ENCODE measurements around the gene BST1.
"Not testable (repeated sequence)": the region's sequence is repeated elsewhere in the genome, so short reads cannot be mapped to it uniquely, and the experiment has no call there.

The BST1 gene

DNA sequence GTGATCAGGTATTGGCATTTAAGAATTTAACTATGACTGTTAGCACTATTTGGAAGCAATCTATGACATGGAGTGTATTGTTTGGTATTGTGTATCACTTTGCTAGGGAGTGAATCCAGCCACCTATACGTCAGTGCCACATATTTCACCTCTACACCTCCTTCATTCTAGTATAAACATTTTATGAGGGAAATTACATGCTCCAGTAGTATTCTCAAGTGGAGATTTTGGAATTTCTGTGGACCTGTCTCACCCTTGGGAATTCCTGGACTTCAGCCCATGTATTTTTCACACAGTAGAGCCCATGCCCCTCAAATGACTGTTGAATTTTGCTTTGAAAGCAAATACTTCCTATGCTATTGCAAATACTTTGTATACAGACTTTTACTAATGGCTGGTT is 11.3 kb downstream of the BST1 start:
- DNase-seq, result no peak

DNA sequence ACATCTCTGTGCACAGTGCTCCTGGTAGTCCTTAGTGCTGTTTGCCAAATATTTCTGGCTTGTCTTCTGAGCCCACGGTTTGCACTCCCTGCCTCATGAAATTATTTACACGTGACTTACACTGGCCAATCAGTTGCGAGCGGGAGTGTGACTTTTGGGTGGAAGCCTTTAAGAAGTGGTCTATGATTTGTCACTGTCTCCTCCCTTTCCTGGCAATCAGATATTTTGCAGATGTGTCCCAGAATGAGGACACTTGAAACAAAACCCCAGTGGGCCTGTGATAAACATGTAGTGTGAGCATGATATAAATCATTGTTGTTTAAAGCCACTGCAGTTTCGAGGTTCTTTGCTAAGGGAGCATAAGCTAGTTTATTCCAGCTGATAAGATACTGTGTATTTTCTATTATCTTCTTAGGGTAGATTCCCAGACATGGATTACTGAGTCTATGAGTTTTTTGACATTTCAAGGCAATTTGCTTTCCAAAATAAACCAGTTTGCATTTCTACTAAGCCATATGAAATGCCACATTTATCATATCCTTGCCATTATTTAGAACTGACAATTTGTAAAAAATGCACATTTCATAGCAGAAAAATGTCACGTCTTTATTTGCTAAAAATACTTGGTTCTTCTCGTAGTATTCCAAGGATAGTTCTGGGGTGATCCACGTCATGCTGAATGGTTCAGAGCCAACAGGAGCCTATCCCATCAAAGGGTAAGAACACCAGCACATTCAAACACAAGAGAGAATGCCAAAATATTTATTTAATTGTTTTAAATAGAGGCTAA is 12.0 kb downstream of the BST1 start:
- DNase-seq, result no peak

DNA sequence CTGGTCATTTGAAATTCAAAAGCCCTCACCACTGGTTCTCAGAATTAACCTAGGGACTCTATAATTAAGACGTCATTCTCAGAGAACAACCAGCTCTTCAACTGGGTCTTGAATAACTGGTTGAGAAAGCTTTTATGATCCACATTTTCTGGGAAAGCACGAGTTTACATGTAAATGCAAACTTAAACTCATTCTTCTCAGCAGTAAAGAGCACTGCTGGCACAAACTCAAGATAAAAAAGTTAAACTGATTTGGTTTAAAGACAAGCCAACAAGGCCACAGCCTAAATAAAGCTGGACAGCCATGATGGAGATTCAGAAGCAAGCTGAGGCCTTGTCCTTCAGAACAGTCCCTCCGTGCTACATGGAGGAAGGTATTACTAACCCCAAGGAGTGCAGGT is 13.2 kb downstream of the BST1 start:
- DNase-seq, result no peak

DNA sequence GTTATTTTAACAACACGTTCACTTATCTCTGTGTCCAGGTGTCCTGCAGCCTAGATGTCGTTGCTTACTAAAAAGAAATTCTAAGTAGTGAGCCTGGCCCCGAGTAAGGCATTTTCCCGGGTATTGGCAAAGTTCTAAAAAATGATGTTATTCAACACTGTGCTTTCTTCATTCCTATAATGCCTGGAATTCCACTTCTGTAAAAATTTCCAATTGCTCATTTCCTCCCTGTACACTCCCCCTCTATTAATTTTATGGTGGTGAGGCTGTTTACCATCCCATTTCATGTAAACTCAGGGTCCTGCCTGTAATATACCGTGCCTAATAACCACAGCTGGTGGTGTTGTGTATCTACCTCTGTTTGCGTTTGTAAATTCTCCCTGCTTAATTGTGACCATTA is 14.2 kb downstream of the BST1 start:
- DNase-seq, result no peak

DNA sequence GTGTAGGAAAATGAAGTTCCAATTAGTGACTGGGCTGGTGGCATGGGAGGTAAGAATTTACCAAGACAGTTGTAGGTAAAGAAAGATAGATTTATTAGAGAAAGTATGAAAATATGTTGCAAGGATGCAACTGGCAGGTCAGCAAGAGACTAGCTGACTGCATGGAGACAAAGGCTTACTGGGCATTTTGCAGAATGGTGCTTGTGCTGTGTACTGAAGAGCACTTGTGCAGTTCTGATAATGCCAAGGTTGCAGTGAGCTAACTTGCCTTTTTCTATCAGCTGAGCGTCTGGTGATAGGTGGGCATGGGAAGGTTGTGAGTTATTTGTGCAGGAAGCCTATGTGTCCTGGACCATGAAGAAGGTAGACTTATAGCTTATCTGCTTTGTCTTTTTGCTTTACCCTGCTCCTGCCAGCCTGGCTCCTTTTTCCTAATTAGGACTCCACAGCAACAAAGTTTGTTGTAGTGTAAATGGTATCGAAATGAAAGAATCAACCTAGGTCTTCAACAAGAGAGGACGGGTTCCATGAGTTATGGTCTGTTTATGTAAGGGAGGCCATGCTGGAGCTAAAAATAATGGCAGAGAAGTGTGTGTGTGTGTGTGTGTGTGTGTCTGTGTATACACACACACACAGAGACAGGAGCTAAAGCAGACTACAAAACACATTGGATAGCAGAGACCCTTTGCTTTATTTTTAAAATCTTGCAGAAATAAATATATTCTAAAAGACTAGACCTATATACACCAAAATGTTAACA is 15.0 kb downstream of the BST1 start:
- no peak for DNase-seq

DNA sequence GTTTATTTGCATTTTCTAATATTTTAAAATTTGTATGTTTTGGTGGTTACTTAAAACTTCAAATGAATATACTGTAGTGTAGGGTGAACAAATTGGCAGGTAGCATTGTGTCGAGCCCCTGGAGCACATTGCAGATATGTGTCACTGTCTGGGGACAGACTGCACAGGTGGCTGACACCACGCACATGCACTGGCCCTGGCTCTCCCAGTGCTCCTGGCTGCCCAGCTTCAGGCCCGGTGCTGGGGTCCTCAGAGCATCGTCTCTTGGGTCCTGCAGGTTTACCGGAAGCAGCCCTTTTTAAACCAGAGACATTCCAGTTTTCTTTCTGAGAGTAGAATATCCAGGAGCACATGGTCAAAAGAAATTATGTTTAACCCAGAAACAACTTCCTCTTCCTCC is 15.6 kb downstream of the BST1 start:
- no peak for DNase-seq

DNA sequence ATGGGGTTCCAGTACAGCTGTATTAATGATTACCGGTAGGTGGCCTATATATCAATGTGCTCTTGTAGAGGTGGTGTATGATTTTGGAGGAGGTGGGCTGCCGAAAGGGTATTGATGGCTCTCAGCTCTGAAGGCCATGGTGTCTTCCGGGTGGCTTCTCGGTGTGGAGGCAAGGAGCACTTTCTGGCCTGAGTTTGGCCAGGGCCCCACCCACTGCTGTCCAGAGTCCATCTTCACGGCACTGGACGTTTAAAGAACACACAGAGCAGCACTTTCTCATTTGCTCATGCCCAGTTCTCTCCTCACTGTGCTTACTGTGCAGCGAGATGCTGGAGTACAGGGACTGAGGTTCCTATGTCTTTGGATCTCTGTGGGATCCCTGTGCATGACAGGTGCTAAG is 16.1 kb downstream of the BST1 start:
- no peak for DNase-seq

DNA sequence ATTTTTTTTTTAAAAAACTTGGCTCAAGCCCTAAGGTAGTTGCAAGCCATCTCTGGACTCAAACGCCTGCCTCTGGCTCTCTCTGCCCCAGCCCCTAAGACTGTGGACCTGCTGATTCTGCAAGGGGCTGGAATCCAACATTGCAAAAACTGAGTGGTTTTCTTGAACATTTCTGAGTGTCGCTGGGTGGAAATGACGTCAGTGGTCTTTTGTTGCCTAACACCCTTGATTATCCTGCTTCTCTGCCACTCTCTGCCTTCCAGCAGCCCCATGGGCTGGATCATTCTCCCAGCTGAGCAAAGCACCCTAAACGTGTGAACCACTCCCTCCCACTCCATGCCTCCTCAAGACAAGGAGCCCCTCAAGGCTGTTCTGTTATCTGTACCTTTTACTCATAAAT is 16.6 kb downstream of the BST1 start:
- DNase-seq, result no peak

DNA sequence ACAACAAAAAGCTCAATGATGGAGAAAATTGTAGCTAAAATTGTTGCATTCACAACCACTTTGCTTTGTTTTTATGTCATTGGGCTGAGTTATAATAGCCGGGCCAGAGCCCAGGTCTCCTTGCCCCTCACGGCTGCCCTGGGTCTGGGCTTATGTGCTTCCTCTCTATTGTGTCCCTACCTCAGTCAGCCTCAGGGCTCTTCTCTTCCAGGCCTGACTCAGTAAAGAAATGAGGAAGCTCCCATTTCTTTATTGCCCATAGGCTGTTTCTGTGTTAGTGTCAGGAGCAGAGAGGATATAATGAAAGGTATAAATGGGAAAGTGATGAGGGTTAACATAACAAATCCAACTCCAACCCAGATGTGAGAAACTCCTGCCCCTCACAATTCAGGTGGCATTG is 18.0 kb downstream of the BST1 start:
- no peak for DNase-seq

DNA sequence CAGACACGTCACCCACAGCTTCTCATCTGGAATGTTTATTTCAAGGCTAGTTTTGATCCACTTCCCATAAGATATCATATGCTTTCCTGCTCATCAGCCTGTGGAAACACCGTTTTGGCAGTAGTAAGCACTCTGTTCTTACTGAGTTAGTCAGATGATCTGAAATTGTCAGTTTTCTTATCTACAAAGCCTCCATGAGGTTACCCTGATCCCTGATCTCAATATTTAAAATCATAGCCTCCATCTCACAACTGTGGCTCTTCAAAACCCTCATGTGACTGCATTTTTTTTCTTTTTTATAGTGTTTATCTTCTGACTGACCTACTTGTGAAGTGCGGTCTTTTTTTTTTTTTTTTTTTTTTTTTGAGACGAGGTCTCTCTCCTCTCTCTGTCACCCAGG is 22.7 kb downstream of the BST1 start:
- DNase-seq, result no peak

DNA sequence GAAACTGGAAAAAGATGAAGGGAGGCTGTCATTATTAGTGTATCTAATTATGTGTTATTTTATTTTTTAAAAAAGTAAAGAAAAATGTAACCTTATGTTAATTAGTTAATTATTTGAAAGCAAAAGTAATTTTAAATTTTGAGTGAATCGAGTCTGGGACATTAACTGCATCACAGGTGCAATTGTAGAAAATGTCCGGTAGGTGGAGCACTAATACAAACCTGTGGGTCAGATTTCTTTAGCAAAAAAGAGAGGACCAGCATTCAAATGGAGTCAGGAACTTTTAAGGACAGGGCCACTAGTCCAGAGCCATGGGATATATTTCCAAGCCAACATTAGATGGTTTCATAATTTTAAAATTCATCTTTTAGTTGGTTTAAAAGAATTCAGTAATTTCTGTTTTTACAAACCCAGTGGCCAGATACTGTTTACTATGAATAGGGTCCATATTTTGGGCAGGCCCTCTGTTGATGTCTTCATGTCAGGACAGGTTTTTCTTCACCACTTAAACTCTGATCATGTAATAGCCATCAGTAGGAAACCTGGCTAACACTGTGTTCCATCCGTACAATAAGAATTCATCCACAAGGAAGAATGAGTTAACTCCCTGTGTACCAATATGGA is 27.2 kb downstream of the BST1 start:
- DNase-seq, result peak in 2 of 5 donors; percentile 18 to 42

DNA sequence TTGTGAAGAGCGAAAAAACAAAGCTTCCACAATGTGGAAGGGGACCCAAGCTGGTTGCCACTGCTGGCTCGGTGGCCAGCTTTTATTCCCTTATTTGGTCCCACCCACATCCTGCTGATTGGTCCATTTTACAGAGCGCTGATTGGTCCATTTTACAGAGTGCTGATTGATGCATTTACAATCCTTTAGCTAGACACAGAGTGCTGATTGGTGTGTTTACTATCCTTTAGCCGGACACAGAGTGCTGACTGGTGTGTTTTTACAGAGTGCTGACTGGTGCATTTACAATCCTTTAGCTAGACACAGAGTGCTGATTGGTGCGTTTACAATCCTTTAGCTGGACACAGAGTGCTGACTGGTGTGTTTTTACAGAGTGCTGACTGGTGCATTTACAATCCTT is 30.2 kb downstream of the BST1 start:
- not testable (repeated sequence) for DNase-seq

DNA sequence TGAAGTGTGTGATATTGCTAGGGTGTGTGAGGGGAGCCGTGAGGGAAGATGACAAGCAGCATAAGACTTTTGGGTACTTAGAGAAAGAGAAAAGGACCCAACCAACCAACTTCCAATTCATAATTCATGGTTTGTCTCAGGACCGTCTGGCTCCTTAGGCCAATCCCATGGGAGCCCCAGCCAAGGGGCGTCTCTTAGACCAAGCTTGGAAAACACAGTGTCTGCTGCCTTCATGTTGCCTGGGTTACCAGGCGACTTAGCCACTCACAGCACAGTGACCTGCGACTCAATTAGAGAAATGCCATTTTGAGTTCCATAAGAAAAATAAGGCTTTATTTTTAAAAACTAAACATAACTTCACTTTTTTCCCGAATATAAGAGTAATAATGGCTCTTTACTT is 32.7 kb downstream of the BST1 start:
- no peak for DNase-seq

DNA sequence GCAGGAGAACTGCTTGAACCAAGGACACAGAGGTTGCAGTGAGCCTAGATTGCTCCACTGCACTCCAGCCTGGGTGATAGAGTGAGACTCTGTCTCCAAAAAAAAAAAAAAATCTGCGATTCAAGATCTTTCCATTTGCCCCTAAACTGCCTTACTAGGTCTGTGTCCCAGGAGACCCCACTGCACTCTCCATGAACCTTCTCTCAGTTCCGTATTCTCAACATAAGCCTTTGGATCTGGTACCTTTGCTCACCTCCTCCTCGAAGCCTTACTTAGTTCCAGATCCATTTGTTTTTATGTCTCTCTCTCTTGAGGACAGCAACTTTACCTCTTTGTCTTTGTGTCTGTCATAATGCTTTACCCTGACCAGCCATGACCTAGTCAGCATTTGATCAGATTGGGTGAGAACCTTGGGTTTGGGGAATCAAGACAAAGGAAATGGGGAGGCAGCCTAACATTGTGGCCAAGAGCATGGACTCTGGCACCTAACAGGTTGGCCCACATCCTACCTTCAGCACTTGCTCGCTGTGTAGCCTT is 33.7 kb downstream of the BST1 start:
- no peak for DNase-seq

DNA sequence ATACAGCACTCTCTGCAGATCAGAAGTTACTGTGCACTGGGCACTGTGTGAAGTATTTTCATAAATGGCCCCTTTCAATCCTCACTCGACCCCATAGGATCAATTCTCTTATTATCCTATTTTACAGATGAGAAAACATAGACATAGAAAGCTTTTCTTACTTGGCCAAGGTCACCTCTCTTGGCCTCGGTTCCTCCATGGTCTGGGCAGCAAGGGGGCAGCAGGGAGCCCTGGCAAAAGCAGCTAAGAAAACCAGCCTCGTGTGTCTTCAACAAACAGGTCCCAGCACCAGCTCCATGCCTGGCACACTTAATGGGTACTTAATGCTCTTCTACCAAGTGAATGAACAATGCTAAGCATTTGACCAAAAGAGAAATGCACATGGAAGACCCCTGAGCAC is 34.4 kb downstream of the BST1 start:
- no peak for DNase-seq

DNA sequence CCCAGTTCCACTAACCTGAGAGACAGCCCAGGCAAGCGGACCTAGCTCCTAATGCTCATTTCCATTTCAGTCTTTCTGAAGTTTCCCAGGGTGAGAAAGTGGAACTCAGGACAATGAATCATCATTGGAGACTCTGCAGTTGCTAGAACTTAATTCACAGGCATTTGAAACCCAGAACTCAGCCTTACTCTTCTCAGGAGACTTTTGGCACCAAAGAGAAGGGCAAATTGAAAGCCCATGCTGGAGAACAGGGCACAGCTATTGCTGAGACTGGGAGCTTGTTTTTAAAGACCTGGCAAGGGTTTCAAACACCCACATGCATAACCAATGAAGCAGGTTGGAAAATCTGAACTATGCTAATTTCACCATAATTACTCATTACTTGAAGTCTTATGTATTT is 36.0 kb downstream of the BST1 start:
- DNase-seq, result no peak

DNA sequence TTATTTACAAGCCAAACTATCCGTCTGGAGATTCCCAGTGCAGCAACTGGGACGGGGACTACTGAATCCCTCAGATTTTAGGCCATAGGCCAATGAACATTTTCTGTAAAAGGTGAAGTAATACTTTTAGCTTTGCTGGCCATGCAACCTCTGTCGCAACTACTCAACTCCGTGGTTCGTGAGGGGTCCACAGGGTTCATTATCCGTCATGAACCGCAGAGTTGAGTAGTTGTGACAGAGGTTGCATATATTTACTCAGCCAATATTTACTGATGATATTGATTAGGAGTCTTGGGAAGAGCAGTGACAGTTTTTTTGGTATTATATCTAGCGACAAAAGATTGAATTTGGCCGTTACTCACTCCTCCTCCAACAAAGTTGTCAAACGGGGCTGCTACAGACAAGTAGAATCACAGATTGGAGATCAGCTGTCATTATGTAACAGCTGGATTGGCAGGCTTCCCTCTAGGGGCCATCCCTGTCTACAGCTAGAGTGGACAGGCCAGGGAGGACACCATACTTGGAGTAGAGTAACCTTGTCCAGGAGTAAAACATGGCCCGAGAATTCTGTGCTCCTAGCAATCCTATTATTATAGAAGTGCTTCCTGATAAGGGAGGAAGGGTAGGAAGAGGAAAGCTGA is 38.0 kb downstream of the BST1 start:
- no peak for DNase-seq

DNA sequence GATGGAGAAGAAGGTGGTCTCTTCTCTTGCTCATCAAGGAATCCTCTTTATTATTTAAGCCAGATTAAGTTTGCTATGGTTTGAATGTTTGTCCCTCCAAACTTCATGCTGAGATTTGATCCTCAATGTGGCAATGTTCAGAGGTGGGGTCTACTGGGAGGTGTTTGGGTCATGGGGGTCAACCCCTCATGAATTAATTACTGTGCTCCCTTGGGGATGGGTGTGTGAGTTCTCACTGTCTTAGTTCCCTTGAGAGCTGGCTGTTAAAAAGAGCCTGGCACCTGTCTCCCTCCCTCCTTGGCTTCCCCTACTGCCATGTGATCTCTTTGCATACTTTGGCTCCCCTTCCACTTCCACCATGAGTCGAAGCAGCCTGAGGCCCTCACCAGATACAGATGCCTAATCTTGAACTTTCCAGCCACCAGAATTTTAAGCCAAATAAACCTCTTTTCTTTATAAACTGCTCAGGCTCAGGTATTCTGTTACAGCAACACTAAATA is 39.3 kb downstream of the BST1 start:
- no peak for DNase-seq

DNA sequence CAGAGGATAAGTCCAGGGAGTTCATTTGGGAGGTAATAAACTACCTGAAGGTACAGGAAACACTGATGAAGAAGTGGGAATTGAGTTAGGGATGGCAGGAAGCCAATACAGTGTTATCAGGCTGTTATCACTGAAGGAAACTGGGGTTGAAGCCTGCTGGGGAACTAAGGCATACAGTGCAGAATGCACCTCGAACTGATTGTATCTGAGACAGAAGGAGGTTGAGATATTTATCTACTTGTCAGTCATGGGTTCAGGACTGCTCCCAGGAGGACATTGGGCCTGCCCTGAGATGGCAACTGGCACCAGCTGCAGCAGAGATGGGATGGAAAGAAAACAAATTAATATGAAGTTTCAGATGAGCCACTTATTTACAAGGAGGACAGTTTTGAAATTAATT is 39.8 kb downstream of the BST1 start:
- DNase-seq, result no peak

DNA sequence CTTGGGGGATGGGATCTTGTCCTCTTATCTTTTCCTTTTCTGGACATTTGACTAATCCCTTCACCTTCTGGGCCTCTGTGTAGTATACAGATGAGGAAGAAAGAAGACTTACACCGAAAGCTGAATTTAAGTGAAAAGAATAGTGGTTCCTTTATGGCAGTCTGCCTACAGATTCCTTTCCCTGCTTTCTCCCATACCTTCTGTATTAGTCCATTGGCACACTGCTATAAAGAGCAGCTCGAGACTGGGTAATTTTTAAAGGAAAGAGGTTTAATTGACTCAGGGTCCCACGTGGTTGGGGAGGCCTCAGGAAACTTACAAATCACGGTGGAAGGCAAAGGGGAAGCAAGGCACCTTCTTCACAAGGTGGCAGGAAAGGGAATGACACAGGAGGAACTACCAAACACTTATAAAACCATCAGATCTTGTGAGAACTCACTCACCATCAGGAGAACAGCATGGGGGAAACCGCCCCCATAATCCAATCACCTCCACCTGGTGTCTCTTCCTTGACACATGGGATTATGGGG is 41.2 kb downstream of the BST1 start:
- DNase-seq, result no peak

DNA sequence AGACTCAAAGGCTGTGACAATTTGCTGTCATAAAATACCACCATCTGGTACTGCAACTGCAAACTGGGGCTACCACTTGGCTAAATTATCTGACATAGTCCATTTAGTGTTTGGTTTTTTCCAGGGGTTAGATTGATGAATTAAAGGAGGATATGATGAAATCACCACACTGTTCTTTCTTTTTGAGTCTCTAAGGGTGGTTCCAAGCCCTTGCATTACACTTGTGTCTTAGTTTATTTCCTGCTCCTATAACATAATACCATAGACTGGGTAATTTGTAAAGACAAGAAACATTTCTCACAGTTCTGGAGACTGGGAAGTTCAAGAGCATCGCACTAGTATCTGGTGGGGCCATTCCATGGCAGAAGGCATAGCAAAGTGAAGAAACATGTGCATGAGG is 43.2 kb downstream of the BST1 start:
- DNase-seq, result peak in 1 of 5 donors; percentile 43

DNA sequence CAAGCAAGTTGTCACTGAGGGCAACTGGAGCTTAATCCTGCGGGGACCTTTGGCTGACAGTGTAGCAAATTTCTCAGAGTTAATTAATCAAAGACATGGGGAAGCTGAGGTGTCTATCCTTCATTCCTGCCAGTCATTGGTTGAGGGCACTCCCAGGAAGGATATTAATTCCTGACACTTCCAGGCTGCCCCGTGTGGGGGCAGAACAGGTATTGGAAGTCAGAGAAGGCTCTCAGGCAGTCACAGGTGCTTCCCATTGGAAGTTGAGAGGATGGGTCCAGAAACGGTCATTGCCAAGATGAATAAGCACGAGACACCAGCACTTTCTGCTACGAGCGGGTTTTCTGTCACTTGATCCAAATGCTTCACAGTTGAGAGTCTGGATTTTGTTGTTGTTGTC is 46.1 kb downstream of the BST1 start:
- no peak for DNase-seq

DNA sequence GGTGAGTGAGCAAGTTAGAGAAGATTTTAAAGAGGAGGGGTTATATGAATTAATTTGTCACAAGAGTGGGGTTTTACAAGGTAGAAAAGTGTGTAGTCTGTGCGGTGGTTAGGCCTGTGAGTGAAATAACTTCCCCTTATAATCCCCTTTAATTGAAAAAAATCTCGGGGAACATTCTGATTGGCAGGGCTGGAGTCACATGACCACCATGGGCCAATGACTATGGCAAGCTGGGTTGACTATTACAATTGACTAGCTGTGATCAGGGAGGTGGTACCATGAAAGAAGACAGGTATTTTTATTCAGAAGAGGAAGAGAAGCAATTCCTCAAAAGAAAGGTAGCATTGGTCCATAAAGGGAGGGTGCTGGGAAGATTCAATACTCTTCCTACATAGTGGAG is 48.3 kb downstream of the BST1 start:
- DNase-seq, result no peak

Measured in T-helper 1 cell (primary cell).